Progenitor cell of endocrine pancreas (in vitro differentiated cells): Measurements from ENCODE around the gene TMEM184B. TPM values are rescaled to one million over a fixed set of nuclear protein-coding genes. Genes with fewer than 3 reads are reported as not detected.
A peak's percentile ranks its signal among the peaks of the same experiment; 100 is the strongest.

ENCODE experiments used
- DNase-seq: peaks from one replicate; pipeline ENCODE4 v3.0.0; 2021; ENCODE audit warnings: low spot score; ENCODE audit not compliant: unreplicated experiment
- H3K27ac Mint-ChIP-seq: 2 replicates; pipeline ENCODE4 v1.8.0; 2021; ENCODE audit warnings: mild to moderate bottlenecking, moderate library complexity, mixed read lengths
- H3K27me3 Mint-ChIP-seq: 2 replicates; pipeline ENCODE4 v1.8.0; 2021; ENCODE audit warnings: mixed read lengths
- H3K36me3 Mint-ChIP-seq: 2 replicates; pipeline ENCODE4 v1.8.0; 2022; ENCODE audit warnings: mixed read lengths; ENCODE audit not compliant: insufficient read depth
- H3K4me1 Mint-ChIP-seq: 2 replicates; pipeline ENCODE4 v1.8.0; 2021; ENCODE audit warnings: low read depth, mixed read lengths
- H3K4me3 Mint-ChIP-seq: 2 replicates; pipeline ENCODE4 v1.8.0; 2021; ENCODE audit warnings: low read depth, mild to moderate bottlenecking, moderate library complexity, mixed read lengths
- H3K9me3 Mint-ChIP-seq: 2 replicates; pipeline ENCODE4 v1.8.0; 2021; ENCODE audit warnings: low read depth, mixed read lengths
- total RNA-seq: library from RNA; stranded (reverse); gene quantifications from 2 replicates; pipeline ENCODE4 v1.2.1, GENCODE V29; 2021
- TF ChIP-seq, protein P1 (sequence below): fragments of 200-600 bp; sonication (generic); IDR thresholded peaks from one replicate; pipeline ENCODE4 v1.5.0; 2021; ENCODE audit warnings: antibody characterized with exemption, mild to moderate bottlenecking; ENCODE audit not compliant: unreplicated experiment

The TMEM184B gene
- total RNA-seq, 1 donor from 2014 or later, result 71.7 TPM

DNA sequence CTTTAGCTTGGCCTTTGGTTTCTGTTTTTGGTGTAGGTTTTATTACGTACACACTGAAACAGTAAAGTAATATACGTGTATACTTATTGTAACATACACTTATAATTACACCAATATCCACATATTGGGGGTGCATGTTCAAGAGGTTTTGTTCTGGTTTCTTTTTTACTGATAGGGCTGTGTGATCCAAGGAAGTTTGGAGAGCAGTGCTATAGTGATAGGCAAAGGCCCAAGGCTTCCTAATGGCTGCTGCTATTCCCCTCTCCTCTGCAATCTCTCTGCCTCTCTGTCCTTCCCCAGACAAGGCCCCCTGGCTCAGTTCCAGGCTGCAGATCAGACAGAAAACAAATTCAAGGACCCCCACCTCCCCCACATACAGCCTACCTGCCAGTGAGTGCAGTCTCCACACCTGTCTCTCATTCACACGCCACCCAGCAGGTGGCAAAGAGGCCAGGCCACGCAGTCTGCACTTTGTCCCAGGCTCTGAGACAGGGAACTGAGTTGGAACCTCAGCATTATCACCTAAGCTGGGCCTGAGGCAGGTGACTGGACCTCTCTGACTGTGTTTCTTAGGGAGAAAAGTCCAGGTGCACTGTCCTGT is 15.1 kb downstream of the TMEM184B start:
- TF ChIP-seq, protein P1, sequence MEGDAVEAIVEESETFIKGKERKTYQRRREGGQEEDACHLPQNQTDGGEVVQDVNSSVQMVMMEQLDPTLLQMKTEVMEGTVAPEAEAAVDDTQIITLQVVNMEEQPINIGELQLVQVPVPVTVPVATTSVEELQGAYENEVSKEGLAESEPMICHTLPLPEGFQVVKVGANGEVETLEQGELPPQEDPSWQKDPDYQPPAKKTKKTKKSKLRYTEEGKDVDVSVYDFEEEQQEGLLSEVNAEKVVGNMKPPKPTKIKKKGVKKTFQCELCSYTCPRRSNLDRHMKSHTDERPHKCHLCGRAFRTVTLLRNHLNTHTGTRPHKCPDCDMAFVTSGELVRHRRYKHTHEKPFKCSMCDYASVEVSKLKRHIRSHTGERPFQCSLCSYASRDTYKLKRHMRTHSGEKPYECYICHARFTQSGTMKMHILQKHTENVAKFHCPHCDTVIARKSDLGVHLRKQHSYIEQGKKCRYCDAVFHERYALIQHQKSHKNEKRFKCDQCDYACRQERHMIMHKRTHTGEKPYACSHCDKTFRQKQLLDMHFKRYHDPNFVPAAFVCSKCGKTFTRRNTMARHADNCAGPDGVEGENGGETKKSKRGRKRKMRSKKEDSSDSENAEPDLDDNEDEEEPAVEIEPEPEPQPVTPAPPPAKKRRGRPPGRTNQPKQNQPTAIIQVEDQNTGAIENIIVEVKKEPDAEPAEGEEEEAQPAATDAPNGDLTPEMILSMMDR, result peak; percentile 22

DNA sequence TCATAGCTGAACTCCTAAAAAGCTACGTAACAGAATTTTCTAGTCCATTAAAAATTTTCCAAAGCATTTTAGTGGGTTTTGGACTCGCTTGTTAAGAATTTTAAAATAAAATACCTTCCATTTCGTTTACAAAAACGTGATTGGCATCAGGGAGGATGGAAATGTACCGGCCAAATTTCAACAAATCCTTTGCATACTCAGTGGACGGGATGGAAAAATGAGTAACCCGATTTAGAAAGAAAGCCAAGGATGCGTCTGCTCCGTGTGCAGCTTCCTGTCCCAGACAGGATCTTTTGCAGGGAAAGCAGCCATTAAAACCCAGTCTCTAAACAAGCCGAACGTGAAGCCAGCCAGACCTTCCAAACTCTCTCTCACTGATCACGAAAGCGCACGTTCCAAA is 15.6 kb downstream of the TMEM184B start:
- DNase-seq, result no peak
- H3K4me3 Mint-ChIP-seq, result no peak overlapping the region
- H3K36me3 Mint-ChIP-seq, result no peaks in the 10 kb centered on the region
- peaks cover 22% of the 10 kb centered on the region for H3K4me1 Mint-ChIP-seq
- peak overlapping the region; percentile 77 for H3K27ac Mint-ChIP-seq
- H3K9me3 Mint-ChIP-seq, result no peaks in the 10 kb centered on the region
- no peaks in the 10 kb centered on the region for H3K27me3 Mint-ChIP-seq
- TF ChIP-seq, protein P1, result no peak

More for the DNA sequence above, 15.1 kb downstream of the TMEM184B start:
- H3K27ac Mint-ChIP-seq, result peak overlapping the region; percentile 77
- no peaks in the 10 kb centered on the region for H3K9me3 Mint-ChIP-seq
- H3K4me3 Mint-ChIP-seq, result no peak overlapping the region
- no peak for DNase-seq
- peaks cover 25% of the 10 kb centered on the region for H3K4me1 Mint-ChIP-seq
- H3K27me3 Mint-ChIP-seq, result no peaks in the 10 kb centered on the region
- no peaks in the 10 kb centered on the region for H3K36me3 Mint-ChIP-seq

DNA sequence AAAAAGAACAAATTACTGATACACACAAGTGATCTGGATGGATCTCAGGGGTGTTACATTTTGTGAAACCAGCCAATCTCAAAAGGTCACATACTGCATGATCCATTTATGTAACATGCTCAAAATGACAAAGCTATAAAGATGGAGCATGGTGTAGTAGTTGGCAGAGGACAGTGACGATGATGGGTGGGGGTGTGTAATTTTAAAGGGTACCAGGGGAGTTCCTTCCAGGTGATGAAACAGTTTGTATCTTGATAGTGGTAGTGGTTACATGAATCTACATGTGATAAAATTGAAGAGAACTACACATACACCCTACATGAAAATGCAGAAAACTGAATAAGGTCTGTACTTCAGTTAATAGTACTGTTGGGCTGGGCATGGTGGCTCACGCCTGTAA is 17.1 kb downstream of the TMEM184B start:
- peaks cover 14% of the 10 kb centered on the region for H3K4me1 Mint-ChIP-seq
- TF ChIP-seq, protein P1, result no peak
- H3K27ac Mint-ChIP-seq, result no peak overlapping the region
- no peak overlapping the region for H3K4me3 Mint-ChIP-seq
- DNase-seq, result no peak
- no peaks in the 10 kb centered on the region for H3K9me3 Mint-ChIP-seq
- no peaks in the 10 kb centered on the region for H3K36me3 Mint-ChIP-seq
- no peaks in the 10 kb centered on the region for H3K27me3 Mint-ChIP-seq

DNA sequence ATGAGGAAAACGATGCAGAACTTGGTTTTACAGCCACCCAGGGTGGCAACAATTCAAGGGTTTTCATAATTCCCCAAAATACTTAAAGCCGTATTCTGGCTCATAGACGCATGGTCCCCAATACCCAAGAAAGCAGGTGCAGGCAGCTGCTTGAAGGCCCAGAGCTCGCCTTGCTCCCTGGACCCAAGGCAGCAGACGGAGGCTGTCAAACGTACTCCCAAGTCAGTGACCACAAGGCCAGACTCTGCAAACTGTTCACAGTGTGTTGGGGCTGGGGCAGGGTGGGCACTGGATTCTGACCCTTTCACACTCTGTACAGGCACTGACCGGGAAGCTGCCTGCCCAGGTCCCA is 21.5 kb downstream of the TMEM184B start:
- no peaks in the 10 kb centered on the region for H3K9me3 Mint-ChIP-seq
- H3K4me1 Mint-ChIP-seq, result no peaks in the 10 kb centered on the region
- peaks cover 10% of the 10 kb centered on the region for H3K36me3 Mint-ChIP-seq
- DNase-seq, result no peak
- TF ChIP-seq, protein P1, result no peak
- H3K4me3 Mint-ChIP-seq, result no peak overlapping the region
- no peaks in the 10 kb centered on the region for H3K27me3 Mint-ChIP-seq
- no peak overlapping the region for H3K27ac Mint-ChIP-seq

DNA sequence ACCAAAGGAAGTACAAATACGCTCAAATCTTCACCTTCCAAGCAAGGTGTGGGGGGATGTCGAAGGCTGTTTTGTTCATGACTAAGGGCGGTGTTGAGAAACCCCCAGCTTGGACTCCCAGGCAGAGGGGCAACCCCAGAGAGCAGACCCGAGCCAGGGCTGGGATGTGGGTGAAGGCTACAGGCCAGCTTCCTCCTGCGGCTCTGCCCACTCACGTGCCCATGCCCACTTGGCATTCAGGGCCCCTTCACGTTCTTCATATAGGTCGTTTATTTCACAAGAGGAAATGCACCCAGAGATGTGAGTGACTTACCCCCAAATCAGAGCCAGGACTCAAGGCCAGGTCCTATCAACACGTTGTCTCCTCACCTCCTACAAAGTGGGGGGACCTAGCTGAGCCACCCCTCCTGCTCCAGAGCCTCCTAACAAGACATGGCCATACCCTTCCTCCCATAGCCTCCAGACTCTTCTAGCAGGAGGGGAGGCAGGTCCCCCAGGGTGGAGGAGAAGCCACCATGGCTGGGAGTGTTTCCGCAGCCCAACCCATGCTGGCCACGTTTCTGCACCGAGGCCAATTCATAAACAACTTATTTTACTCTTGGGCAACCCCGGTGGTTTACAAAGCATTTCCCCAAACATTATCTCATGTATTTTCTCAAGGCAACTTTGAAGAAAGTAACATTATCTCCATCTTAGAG is 22.0 kb downstream of the TMEM184B start:
- no peaks in the 10 kb centered on the region for H3K9me3 Mint-ChIP-seq
- H3K27me3 Mint-ChIP-seq, result no peaks in the 10 kb centered on the region
- H3K4me1 Mint-ChIP-seq, result no peaks in the 10 kb centered on the region
- TF ChIP-seq, protein P1, result no peak
- no peak overlapping the region for H3K27ac Mint-ChIP-seq
- peaks cover 10% of the 10 kb centered on the region for H3K36me3 Mint-ChIP-seq
- no peak for DNase-seq
- H3K4me3 Mint-ChIP-seq, result no peak overlapping the region
